ENCODE measurements around the gene PHLPP1.

The PHLPP1 gene

DNA sequence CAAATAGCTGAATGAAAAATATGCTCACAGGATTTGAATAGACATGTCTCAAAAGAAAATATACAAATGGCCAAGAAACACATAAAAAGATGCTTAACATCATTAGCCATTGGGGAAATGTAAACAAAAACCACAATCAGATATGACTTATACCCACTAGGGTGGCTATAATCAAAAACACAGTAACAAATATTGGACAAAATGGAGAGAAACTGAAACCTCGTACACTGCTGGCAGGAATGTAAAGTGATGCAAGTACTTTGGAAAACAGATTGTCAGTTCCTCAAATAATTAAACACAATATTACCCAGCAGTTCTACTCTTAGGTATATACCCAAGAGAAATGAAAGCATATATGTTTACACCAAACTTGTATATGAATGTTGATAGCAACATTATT, 213.0 kb downstream of the PHLPP1 start:
- Histone ChIP-seq H3K9me3 (ENCODE audit: control insufficient read depth, insufficient read depth, low read depth, low read length) (no peaks in the 10 kb centered on the region), H3K4me3 (ENCODE audit: low read depth, low read length) (no peak overlapping the region), H3K36me3 (ENCODE audit: control insufficient read depth in 2 of 2, insufficient read depth in 1 of 2, low read length in 2 of 2) (peaks cover 0 to 4% of the 10 kb centered on the region in 2 experiments; a peak in 1 of 3 replicates), H3K4me1 (ENCODE audit: control insufficient read depth, insufficient read depth, low read length) (no peaks in the 10 kb centered on the region), H3K27ac (ENCODE audit: extremely low read depth, low read depth, low read length) (no peak overlapping the region)
- CTCF ChIA-PET, result no interaction called here
- POLR2A ChIA-PET, result no interaction called here
- TF ChIP-seq, protein P1, sequence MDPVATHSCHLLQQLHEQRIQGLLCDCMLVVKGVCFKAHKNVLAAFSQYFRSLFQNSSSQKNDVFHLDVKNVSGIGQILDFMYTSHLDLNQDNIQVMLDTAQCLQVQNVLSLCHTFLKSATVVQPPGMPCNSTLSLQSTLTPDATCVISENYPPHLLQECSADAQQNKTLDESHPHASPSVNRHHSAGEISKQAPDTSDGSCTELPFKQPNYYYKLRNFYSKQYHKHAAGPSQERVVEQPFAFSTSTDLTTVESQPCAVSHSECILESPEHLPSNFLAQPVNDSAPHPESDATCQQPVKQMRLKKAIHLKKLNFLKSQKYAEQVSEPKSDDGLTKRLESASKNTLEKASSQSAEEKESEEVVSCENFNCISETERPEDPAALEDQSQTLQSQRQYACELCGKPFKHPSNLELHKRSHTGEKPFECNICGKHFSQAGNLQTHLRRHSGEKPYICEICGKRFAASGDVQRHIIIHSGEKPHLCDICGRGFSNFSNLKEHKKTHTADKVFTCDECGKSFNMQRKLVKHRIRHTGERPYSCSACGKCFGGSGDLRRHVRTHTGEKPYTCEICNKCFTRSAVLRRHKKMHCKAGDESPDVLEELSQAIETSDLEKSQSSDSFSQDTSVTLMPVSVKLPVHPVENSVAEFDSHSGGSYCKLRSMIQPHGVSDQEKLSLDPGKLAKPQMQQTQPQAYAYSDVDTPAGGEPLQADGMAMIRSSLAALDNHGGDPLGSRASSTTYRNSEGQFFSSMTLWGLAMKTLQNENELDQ (tag by site-specific recombination; IDR thresholded peaks at IDR 0.05; ENCODE audit: low read depth), result no peak
- TF ChIP-seq, protein P2, sequence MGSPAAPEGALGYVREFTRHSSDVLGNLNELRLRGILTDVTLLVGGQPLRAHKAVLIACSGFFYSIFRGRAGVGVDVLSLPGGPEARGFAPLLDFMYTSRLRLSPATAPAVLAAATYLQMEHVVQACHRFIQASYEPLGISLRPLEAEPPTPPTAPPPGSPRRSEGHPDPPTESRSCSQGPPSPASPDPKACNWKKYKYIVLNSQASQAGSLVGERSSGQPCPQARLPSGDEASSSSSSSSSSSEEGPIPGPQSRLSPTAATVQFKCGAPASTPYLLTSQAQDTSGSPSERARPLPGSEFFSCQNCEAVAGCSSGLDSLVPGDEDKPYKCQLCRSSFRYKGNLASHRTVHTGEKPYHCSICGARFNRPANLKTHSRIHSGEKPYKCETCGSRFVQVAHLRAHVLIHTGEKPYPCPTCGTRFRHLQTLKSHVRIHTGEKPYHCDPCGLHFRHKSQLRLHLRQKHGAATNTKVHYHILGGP (tag by site-specific recombination; IDR thresholded peaks at IDR 0.05), result 0 out of 2 replicates have a peak, but pooled peaks have one; percentile 23

DNA sequence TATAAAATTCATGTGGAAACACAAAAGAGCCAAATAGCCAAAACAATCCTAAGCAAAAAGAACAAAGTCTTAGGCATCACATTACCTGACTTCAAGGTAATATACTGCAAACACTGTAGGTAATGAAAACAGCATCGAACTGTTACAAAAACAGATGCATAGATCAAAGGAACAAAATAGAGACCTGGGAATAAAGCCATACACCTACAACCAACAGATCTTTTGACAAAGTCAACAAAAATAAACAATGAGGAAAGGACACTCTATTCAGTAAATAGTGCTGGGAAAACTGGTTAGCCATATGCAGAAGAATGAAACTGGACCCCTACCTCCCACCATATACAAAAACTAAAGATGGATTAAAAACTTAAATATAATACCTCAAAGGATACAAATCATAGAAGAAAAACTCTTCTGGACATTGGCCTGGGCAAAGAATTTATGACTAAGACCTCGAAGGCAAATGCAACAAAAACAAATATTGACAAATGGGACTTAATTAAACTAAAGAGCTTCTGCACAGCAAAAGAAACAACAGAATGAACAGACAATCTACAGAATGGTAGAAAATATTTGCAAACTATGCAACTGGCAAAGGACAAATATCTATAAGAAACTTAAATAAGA, 218.0 kb downstream of the PHLPP1 start:
- POLR2A ChIA-PET, result no interaction called here
- H3K9me3 ChIP-seq (ENCODE audit: control insufficient read depth, insufficient read depth, low read depth, low read length), result no peaks in the 10 kb centered on the region
- no peaks in the 10 kb centered on the region; a peak in 1 of 3 replicates for H3K36me3 ChIP-seq (ENCODE audit: control insufficient read depth in 2 of 2, insufficient read depth in 1 of 2, low read length in 2 of 2)
- CTCF ChIA-PET, result no interaction called here
- no peak for TF ChIP-seq ZNF266 (tag by site-specific recombination; IDR thresholded peaks at IDR 0.05; ENCODE audit: low read depth)
- TF ChIP-seq, protein P3, sequence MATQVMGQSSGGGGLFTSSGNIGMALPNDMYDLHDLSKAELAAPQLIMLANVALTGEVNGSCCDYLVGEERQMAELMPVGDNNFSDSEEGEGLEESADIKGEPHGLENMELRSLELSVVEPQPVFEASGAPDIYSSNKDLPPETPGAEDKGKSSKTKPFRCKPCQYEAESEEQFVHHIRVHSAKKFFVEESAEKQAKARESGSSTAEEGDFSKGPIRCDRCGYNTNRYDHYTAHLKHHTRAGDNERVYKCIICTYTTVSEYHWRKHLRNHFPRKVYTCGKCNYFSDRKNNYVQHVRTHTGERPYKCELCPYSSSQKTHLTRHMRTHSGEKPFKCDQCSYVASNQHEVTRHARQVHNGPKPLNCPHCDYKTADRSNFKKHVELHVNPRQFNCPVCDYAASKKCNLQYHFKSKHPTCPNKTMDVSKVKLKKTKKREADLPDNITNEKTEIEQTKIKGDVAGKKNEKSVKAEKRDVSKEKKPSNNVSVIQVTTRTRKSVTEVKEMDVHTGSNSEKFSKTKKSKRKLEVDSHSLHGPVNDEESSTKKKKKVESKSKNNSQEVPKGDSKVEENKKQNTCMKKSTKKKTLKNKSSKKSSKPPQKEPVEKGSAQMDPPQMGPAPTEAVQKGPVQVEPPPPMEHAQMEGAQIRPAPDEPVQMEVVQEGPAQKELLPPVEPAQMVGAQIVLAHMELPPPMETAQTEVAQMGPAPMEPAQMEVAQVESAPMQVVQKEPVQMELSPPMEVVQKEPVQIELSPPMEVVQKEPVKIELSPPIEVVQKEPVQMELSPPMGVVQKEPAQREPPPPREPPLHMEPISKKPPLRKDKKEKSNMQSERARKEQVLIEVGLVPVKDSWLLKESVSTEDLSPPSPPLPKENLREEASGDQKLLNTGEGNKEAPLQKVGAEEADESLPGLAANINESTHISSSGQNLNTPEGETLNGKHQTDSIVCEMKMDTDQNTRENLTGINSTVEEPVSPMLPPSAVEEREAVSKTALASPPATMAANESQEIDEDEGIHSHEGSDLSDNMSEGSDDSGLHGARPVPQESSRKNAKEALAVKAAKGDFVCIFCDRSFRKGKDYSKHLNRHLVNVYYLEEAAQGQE (tag by site-specific recombination; IDR thresholded peaks at IDR 0.05), result no peak
- TF ChIP-seq ZNF350 (tag by site-specific recombination; IDR thresholded peaks at IDR 0.05), result no peak
- TF ChIP-seq ZNF777 (tag by site-specific recombination; IDR thresholded peaks at IDR 0.05; ENCODE audit: borderline replicate concordance), result no peak
- no peak for TF ChIP-seq ZNF560 (tag by site-specific recombination; IDR thresholded peaks at IDR 0.05; ENCODE audit: borderline replicate concordance)
- no peak for TF ChIP-seq ZNF366 (tag by site-specific recombination; conservative IDR thresholded peaks at IDR 0.05)
- no peak for TF ChIP-seq ZFP37 (tag by site-specific recombination; IDR thresholded peaks at IDR 0.05)
- TF ChIP-seq HOXD13 (CRISPR knock-in tag; IDR thresholded peaks at IDR 0.05; ENCODE audit: borderline replicate concordance), result no peak
- TF ChIP-seq ZNF155 (tag by site-specific recombination; IDR thresholded peaks at IDR 0.05), result no peak
- H3K4me1 ChIP-seq (ENCODE audit: control insufficient read depth, insufficient read depth, low read length), result peaks cover 13% of the 10 kb centered on the region; the same call in 1 of the 2 replicates
- no peak overlapping the region for H3K4me3 ChIP-seq (ENCODE audit: low read depth, low read length)
- no peak overlapping the region for H3K27ac ChIP-seq (ENCODE audit: extremely low read depth, low read depth, low read length)

DNA sequence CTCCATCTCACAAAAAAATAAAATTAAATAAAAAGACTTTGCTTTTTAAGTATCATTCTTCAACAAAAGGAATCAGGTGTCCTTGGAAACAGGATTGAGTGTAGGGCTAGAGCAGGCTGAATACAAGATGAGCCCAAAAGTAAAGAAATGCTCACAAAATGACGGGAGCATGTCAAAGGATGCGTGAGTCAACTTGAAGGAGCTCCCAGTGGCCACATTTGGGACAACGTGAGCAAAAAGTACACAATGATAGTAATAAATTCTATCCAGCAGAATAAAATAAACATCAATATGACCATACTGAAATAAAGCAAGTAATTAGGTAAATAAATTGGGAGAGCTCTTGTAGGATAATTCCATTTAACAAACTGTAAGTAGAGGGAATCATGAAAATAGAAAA, 220.7 kb downstream of the PHLPP1 start:
- Histone ChIP-seq H3K36me3 (ENCODE audit: control insufficient read depth in 2 of 2, insufficient read depth in 1 of 2, low read length in 2 of 2) (no peaks in the 10 kb centered on the region; a peak in 1 of 3 replicates), H3K4me1 (ENCODE audit: control insufficient read depth, insufficient read depth, low read length) (peaks cover 13% of the 10 kb centered on the region; the same call in 1 of the 2 replicates), H3K27ac (ENCODE audit: extremely low read depth, low read depth, low read length) (no peak overlapping the region), H3K4me3 (ENCODE audit: low read depth, low read length) (no peak overlapping the region), H3K9me3 (ENCODE audit: control insufficient read depth, insufficient read depth, low read depth, low read length) (no peaks in the 10 kb centered on the region)
- ChIA-PET CTCF (interaction anchor here (0.6 kb wide), 1 partner anchor 23 kb away, joined by 3 read pairs; no protein-coding TSS in a partner anchor), POLR2A (interaction anchor here (0.5 kb wide), 1 partner anchor 395 kb away, joined by 4 read pairs; no protein-coding TSS in a partner anchor)
- TF ChIP-seq ZNF155 (tag by site-specific recombination; IDR thresholded peaks at IDR 0.05), result no peak
- TF ChIP-seq, protein P4, sequence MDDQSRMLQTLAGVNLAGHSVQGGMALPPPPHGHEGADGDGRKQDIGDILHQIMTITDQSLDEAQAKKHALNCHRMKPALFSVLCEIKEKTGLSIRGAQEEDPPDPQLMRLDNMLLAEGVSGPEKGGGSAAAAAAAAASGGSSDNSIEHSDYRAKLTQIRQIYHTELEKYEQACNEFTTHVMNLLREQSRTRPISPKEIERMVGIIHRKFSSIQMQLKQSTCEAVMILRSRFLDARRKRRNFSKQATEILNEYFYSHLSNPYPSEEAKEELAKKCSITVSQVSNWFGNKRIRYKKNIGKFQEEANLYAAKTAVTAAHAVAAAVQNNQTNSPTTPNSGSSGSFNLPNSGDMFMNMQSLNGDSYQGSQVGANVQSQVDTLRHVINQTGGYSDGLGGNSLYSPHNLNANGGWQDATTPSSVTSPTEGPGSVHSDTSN (CRISPR knock-in tag; IDR thresholded peaks at IDR 0.05), result no peak
- TF ChIP-seq, protein P5, sequence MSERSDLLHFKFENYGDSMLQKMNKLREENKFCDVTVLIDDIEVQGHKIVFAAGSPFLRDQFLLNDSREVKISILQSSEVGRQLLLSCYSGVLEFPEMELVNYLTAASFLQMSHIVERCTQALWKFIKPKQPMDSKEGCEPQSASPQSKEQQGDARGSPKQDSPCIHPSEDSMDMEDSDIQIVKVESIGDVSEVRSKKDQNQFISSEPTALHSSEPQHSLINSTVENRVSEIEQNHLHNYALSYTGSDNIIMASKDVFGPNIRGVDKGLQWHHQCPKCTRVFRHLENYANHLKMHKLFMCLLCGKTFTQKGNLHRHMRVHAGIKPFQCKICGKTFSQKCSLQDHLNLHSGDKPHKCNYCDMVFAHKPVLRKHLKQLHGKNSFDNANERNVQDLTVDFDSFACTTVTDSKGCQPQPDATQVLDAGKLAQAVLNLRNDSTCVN (tag by site-specific recombination; optimal IDR thresholded peaks at IDR 0.05), result no peak
- TF ChIP-seq ZNF121 (tag by site-specific recombination; IDR thresholded peaks at IDR 0.05), result 0 out of 2 replicates have a peak, but pooled peaks have one; percentile 2
